ENCODE results near the gene SUGCT. TPM values are rescaled to one million over a fixed set of nuclear protein-coding genes. Genes with fewer than 3 reads are reported as not detected.
A peak's percentile ranks its signal among the peaks of the same experiment; 100 is the strongest.

SUGCT gene
- total and polyA plus RNA-seq, 2 of the 13 experiments (the other 11 are each of a cell fraction or from before 2014, with no cell fraction given): 10.1 to 22.2 TPM

- Histone ChIP-seq H3K36me3 (replicated peaks in 1 of 2; ENCODE audit: control insufficient read depth in 1 of 2, insufficient read depth in 2 of 2, low read length in 2 of 2) (no peaks in the 10 kb centered on the region), H3K4me2 (ENCODE audit: low read depth, low read length) (no peak overlapping the region), H3K27ac (ENCODE audit: extremely low read length, insufficient read depth, low read length) (peak overlapping the region; percentile 84), H3K79me2 (ENCODE audit: insufficient read depth, low read length) (no peaks in the 10 kb centered on the region), H3K9me3 (ENCODE audit: low read length) (no peaks in the 10 kb centered on the region), H3K4me1 (ENCODE audit: insufficient read depth, low read length) (peaks cover 27% of the 10 kb centered on the region), H2AFZ (ENCODE audit: low read length) (no peak overlapping the region), H3K9ac (ENCODE audit: insufficient read depth, low read depth, low read length) (no peak overlapping the region), H3K4me3 (replicated peaks in 1 of 3; ENCODE audit: insufficient read depth in 1 of 3, low read depth in 2 of 3, low read length in 3 of 3) (no peak overlapping the region), H4K20me1 (ENCODE audit: insufficient read depth, low read length) (no peaks in the 10 kb centered on the region), H3K27me3 (ENCODE audit: control insufficient read depth in 1 of 2, insufficient read depth in 2 of 2, low read length in 2 of 2) (no peaks in the 10 kb centered on the region)
- CTCF ChIA-PET (ENCODE audit: low intra/inter-chr PET ratio, low total read pairs): no interaction called here
- DNase-seq (ENCODE audit: low spot score) (no peak), FAIRE-seq (no peak), ATAC-seq (no peak)
- WGBS (ENCODE audit: low lambda C conversion rate): 79% methylated on average over 5 of the region's 5 CpGs
- in situ Hi-C loops (cut with HindIII; ENCODE audit: extremely low pct_ligation_motif_present, low pct_unique_long_range_greater_than_20kb): no loop called here
- no TSS peak for BruUV-seq (replicated peaks)
- TF ChIP-seq ZNF549 (CRISPR knock-in tag; IDR thresholded peaks at IDR 0.05) (no peak), AHDC1 (CRISPR knock-in tag; IDR thresholded peaks at IDR 0.05; ENCODE audit: borderline replicate concordance) (no peak), PHF20 (CRISPR knock-in tag; IDR thresholded peaks at IDR 0.05) (no peak), ZBTB20 (CRISPR knock-in tag; IDR thresholded peaks at IDR 0.05; ENCODE audit: borderline replicate concordance, low read depth) (no peak), TRAFD1 (CRISPR knock-in tag; IDR thresholded peaks at IDR 0.05; ENCODE audit: borderline replicate concordance) (no peak), ZNF772 (CRISPR knock-in tag; IDR thresholded peaks at IDR 0.05) (no peak), ZNF780A (CRISPR knock-in tag; IDR thresholded peaks at IDR 0.05) (no peak), MTERF4 (CRISPR knock-in tag; IDR thresholded peaks at IDR 0.05) (no peak), ZMYM4 (CRISPR knock-in tag; IDR thresholded peaks at IDR 0.05) (no peak), XRCC5 (optimal IDR thresholded peaks at IDR 0.05; ENCODE audit: low read length) (no peak), TARDBP (CRISPR knock-in tag; IDR thresholded peaks at IDR 0.05) (no peak)
- intact Hi-C loops (cut with micrococcal nuclease; ENCODE audit: unreplicated experiment): loop anchor here (10.0 kb wide), 1 partner anchor 72 kb away; no protein-coding TSS in a partner anchor
- POLR2A ChIA-PET: no interaction called here
Measured at GRCh38 chr7:40402661-40403060, 267.9 kb downstream of the SUGCT start.
